GM21367 (cell line): ENCODE measurements around the gene THEM5.
"Not testable (repeated sequence)": the region's sequence is repeated elsewhere in the genome, so short reads cannot be mapped to it uniquely, and the experiment has no call there.

Source experiments
- ATAC-seq: cut with Tn5 transposase; IDR thresholded peaks from one replicate; pipeline ENCODE4 v1.9.1; 2021; ENCODE audit not compliant: unreplicated experiment

Gene THEM5

DNA sequence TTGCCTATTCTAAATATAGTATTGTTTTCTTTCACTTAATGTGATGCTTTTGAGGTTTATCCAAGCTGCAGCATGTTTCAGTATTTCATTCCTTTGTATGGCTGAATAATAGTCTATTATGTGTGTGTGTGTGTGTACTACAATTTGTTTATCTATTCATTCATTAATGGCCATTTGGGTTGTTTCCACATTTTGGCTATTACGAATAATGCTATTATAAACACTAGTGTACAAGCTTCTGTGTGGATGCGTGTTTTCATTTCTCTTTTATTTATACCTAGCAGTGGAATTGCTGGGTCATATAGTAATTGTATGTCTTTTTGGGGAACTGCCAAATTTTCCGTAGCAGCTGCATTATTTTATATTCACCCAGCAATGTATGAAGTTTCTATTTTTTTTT lies 15.0 kb upstream of the THEM5 start:
- ATAC-seq, result no peak

GRCh38 chr1:151867765-151868411 lies 14.4 kb upstream of the THEM5 start:
- ATAC-seq, result no peak

DNA sequence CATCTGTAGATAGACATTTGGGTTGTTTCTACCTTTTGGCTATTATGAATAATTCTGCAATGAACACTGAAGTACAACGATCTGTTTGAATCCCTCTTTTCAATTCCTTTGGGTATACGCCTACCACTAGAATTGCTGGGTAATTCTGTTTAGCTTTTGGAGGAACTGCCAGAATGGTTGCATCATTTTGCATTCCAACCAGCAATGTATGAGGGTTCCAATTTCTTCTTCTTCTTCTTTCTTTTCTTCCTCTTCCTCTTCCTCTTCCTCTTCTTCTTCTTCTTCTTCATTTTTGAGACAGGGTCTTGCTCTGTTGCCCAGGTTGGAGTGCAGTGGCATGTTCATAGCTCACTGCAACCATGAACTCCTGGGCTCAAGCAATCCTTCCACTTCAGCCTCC lies 13.8 kb upstream of the THEM5 start:
- ATAC-seq, result no peak

DNA sequence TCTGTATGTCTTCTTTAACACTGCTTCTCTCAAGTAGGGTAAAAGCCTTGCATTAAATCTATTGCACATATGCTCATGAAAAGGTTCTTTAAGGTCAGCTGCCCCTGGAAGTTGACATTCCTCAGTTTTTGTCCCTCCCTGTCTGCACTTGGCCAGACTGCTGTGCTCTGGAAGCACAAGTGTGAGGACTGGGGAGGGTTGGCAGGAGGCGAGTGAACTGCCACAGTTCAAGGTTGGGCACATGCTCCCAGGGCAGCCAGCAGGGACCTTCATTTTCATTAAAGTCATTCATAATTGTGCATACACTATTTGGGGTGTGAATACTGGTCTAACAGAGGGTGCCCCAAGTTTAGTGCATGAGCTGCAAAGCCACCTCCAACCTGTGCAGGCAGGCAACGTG lies 10.9 kb upstream of the THEM5 start:
- no peak for ATAC-seq

- no peak for ATAC-seq
Measured at GRCh38 chr1:151862604-151863003, 9.1 kb upstream of the THEM5 start.

GRCh38 chr1:151860504-151861187 lies 7.1 kb upstream of the THEM5 start:
- no peak for ATAC-seq

DNA sequence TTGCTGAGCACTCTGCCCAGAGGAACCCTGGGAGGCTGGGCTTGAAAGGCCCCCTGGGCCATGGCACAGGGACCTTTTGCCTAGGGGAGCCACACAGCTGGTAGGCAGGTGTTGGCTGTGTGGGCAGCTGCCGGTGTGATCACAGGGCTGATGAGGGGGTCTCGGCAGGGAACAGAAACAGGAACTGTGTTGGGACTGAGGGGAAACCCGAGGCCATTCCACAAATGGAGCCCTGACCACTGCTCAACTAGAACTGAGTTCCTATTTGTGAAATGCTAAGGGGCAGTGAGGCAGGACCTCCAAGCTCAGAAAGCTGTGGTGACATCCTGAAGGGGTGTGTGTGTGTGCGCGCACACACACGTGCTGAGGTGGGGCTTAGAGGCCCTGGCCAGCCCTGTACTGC lies 6.4 kb upstream of the THEM5 start:
- no peak for ATAC-seq

- ATAC-seq, result no peak
Measured at GRCh38 chr1:151858886-151859665, 5.6 kb upstream of the THEM5 start.

- no peak for ATAC-seq
Measured at GRCh38 chr1:151858030-151858746, 4.7 kb upstream of the THEM5 start.

DNA sequence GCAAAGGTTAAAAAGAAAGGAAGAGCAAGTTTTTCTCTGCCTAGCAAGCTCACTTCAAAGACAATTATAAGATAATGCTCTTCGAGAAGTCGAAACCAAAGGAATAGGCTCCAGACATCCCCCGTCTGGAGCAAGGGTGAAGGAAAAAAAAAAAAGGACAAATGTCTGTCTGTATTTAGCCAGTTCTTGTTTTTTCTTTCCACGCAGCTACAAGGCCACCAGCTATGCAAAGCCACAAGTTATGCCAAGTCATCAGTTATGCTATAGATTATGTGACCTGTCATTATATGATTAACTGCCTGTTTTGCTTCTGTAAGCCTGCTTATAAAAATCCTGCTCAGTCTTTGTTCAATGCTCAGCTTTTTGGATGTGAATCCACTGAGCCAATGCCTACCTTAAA lies 2.4 kb upstream of the THEM5 start:
- ATAC-seq, result no peak

DNA sequence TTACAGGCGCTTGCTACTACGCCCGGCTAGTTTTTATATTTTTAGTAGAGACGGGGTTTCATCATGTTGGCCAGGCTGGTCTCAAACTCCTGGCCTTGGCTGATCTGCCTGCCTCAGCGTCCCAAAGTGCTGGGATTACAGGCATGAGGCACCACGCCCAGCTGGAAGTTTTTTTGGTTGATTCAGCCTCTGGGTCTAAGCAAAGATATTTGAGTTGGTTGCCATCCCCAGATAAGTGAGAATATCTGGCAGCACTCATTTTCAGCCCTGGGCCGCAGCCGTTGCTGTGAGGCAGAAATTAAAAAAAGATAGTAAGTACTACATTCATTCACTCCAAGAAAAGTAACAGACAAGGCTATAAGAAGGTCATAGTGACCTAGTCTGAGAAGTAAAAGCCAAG lies 2.0 kb upstream of the THEM5 start:
- not testable (repeated sequence) for ATAC-seq

- ATAC-seq, result no peak
Measured at GRCh38 chr1:151854658-151855057, 1.1 kb upstream of the THEM5 start.

GRCh38 chr1:151852733-151853132 lies 779 bp downstream of the THEM5 start:
- ATAC-seq, result no peak

DNA sequence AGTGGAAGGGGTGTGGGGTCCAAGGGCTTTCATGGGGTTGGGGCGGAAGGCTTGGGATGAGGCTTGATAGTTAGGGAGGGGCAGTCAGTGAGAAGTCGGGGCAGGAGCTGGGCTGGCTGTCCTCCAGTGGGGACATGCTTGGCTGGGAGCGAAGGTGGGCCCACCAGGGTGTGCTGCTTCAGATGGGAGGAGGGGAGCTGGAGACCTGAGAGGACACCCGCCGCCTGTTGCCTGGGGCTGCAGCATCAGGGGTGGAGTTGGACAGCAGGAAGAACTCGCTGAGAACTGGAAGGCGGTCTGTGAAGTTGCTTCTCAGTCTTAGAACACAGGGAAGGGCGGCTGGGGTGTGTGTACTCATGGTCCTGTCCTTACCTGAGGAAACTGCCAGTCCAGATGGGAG lies 1.6 kb downstream of the THEM5 start:
- no peak for ATAC-seq

DNA sequence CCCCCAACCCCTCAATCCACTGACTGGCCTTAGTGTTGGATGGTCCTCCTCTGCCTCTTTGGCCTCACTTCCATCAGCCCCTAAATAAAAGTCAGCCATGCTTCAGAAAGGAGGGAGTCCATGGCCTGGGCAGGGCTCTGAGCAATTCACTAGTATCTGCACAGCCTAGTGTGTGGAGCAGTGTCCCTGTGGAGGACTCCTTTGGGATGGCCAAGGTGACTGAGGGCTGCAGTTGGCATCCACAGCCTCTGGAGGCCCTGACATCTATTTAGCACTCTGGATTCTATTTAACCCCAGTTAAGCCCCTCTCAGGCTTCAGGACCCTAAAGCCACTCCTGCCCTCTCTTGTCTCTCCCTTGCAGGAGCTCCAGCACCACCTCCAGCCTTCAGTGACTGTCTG lies 3.6 kb downstream of the THEM5 start:
- ATAC-seq, result no peak

- no peak for ATAC-seq
Measured at GRCh38 chr1:151849126-151849525, 4.4 kb downstream of the THEM5 start.

GRCh38 chr1:151847867-151848596 lies 5.5 kb downstream of the THEM5 start:
- no peak for ATAC-seq

DNA sequence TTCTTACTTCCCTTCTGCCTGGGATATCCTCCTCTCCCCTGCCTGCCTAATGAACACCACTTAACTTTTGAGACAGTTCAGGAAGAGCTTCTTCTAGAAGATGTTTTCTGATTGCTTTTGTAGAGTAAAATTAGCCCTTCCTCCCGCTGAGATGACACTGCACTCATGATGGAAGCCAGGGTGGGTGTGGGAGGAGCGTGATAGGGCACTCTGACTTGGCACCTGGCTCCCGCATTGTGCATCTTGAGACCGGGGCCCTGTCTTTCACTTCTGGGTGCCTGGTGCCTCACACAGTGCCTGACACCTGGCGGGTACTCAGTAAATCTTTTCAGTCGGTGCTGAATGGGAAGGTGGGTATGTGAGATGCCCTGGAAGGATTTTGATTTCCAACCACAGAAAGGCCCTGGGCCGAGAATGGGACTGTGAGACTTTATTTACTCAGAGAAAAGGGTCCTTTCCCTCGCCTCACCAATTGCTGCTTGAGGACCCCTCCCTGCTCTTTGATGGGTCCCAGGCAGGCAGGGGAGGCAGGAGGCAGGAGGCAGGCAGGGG lies 6.8 kb downstream of the THEM5 start:
- no peak for ATAC-seq

GRCh38 chr1:151846062-151846568 lies 7.4 kb downstream of the THEM5 start:
- ATAC-seq, result no peak

- ATAC-seq, result no peak
Measured at GRCh38 chr1:151843398-151843797, 10.1 kb downstream of the THEM5 start.
